Activated CD8-positive, alpha-beta T cell treated with anti-CD3 and anti-CD28 coated beads for 36 hours (primary cell): Measurements from ENCODE around the gene BMF. TPM values are rescaled to one million over a fixed set of nuclear protein-coding genes. Genes with fewer than 3 reads are reported as not detected.

Experiments used
- ATAC-seq: fragments of 200-7000 bp; cut with Tn5 transposase; one replicate; pipeline ENCODE4 v1.10.0; 2021; ENCODE audit warnings: mild to moderate bottlenecking, moderate library complexity
- CTCF ChIA-PET: fragments of 350-600 bp; sonication (Branson Sonifier 250); formaldehyde crosslinking; loops from one replicate; lab custom pipeline; 2021; ENCODE audit warnings: antibody characterized with exemption; lab: Charles Lee
- POLR2A ChIA-PET: fragments of 350-600 bp; sonication (Branson Sonifier 250); formaldehyde crosslinking; loops from one replicate; lab custom pipeline; 2021; ENCODE audit warnings: antibody characterized with exemption; lab: Charles Lee
- DNase-seq: peaks from one replicate; pipeline ENCODE4 v3.0.0-alpha.2; 2020
- H3K27ac Mint-ChIP-seq: one replicate; pipeline ENCODE4 v1.8.0; 2021; ENCODE audit warnings: mild to moderate bottlenecking, mixed read lengths
- H3K27me3 Mint-ChIP-seq: one replicate; pipeline ENCODE4 v1.8.0; 2021; ENCODE audit warnings: mixed read lengths
- H3K36me3 Mint-ChIP-seq: one replicate; pipeline ENCODE4 v1.8.0; 2021; ENCODE audit warnings: low read depth, mixed read lengths
- H3K4me1 Mint-ChIP-seq: one replicate; pipeline ENCODE4 v1.8.0; 2021; ENCODE audit warnings: low read depth, mixed read lengths
- H3K4me3 Mint-ChIP-seq: one replicate; pipeline ENCODE4 v1.8.0; 2021; ENCODE audit warnings: mild to moderate bottlenecking, moderate library complexity, mixed read lengths
- H3K9me3 Mint-ChIP-seq: one replicate; pipeline ENCODE4 v1.8.0; 2021; ENCODE audit warnings: mixed read lengths
- intact Hi-C: fragments of 100-400 bp; cut with micrococcal nuclease; formaldehyde crosslinking; loops from one replicate; pipeline ENCODE4 v1.10.0; 2022
- total RNA-seq, 2 experiments: library from RNA; stranded (reverse); gene quantifications; one replicate each; pipeline ENCODE4 v1.2.3, GENCODE V29; 2021
- TF ChIP-seq, protein P1 (sequence below): fragments of 200-600 bp; IDR thresholded peaks from one replicate; pipeline ENCODE4 v1.8.0; 2022; ENCODE audit warnings: antibody characterized with exemption, mild to moderate bottlenecking

The BMF gene
- total RNA-seq, 2 experiments from 2014 or later = 4.2 to 4.3 TPM

- H3K9me3 Mint-ChIP-seq = no peaks in the 10 kb centered on the region
- peak overlapping the region; percentile 78 for H3K27ac Mint-ChIP-seq
- intact Hi-C loops = no loop called here
- ChIA-PET CTCF (interaction anchor here (0.9 to 5.6 kb wide), 10 partner anchors 8 to 218 kb away, joined by 3 to 31 read pairs (median 3); partner anchors contain the start of gene BMF), POLR2A (interaction anchor here (0.8 to 1.7 kb wide), 6 partner anchors 8 to 44 kb away, joined by 3 to 5 read pairs (median 3); no protein-coding TSS in a partner anchor)
- TF ChIP-seq, protein P1, sequence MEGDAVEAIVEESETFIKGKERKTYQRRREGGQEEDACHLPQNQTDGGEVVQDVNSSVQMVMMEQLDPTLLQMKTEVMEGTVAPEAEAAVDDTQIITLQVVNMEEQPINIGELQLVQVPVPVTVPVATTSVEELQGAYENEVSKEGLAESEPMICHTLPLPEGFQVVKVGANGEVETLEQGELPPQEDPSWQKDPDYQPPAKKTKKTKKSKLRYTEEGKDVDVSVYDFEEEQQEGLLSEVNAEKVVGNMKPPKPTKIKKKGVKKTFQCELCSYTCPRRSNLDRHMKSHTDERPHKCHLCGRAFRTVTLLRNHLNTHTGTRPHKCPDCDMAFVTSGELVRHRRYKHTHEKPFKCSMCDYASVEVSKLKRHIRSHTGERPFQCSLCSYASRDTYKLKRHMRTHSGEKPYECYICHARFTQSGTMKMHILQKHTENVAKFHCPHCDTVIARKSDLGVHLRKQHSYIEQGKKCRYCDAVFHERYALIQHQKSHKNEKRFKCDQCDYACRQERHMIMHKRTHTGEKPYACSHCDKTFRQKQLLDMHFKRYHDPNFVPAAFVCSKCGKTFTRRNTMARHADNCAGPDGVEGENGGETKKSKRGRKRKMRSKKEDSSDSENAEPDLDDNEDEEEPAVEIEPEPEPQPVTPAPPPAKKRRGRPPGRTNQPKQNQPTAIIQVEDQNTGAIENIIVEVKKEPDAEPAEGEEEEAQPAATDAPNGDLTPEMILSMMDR = no peak
- no peaks in the 10 kb centered on the region for H3K27me3 Mint-ChIP-seq
- no peak overlapping the region for H3K4me3 Mint-ChIP-seq
- ATAC-seq (peak; percentile 28), DNase-seq (peak; percentile 53)
- peaks cover 72% of the 10 kb centered on the region for H3K4me1 Mint-ChIP-seq
- peaks cover 8% of the 10 kb centered on the region for H3K36me3 Mint-ChIP-seq
These were observed 52.9 kb downstream of the BMF start for GRCh38 chr15:40055576-40056293.

- Mint-ChIP-seq H3K9me3 (no peaks in the 10 kb centered on the region), H3K36me3 (peaks cover 7% of the 10 kb centered on the region), H3K27ac (peak overlapping the region; percentile 78), H3K27me3 (no peaks in the 10 kb centered on the region), H3K4me3 (peak overlapping the region; percentile 19), H3K4me1 (peaks cover 76% of the 10 kb centered on the region)
- ChIA-PET POLR2A (interaction anchor here (0.9 to 1.7 kb wide), 4 partner anchors 10 to 41 kb away, joined by 3 to 5 read pairs (median 4); no protein-coding TSS in a partner anchor), CTCF (interaction anchor here (0.9 to 5.6 kb wide), 10 partner anchors 8 to 60 kb away, joined by 3 to 31 read pairs (median 5); partner anchors contain the start of genes BMF and SRP14)
- ATAC-seq (peak; percentile 48), DNase-seq (peak; percentile 70)
- intact Hi-C loops = no loop called here
- TF ChIP-seq, protein P1 = no peak
These were observed 53.7 kb downstream of the BMF start for GRCh38 chr15:40054855-40055575.

DNA sequence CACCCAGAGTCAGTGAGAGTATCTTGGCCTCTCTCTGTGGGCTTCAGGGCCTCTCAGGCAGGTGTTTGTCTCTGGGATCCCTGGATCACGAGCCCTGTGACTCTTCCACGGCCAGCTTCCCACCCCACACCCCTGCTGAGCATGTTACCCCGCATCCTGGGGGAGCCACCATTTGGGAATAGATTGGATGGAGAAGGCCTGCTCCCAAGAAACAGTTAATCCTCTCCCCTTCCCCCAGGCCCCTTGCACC lies 54.1 kb downstream of the BMF start:
- intact Hi-C loops = no loop called here
- Mint-ChIP-seq H3K27ac (peak overlapping the region; percentile 78), H3K27me3 (no peaks in the 10 kb centered on the region), H3K36me3 (peaks cover 8% of the 10 kb centered on the region), H3K4me3 (no peak overlapping the region), H3K9me3 (no peaks in the 10 kb centered on the region), H3K4me1 (peaks cover 77% of the 10 kb centered on the region)
- ChIA-PET POLR2A (interaction anchor here (0.5 to 1.7 kb wide), 5 partner anchors 9 to 129 kb away, joined by 3 to 4 read pairs (median 3); no protein-coding TSS in a partner anchor), CTCF (interaction anchor here (0.9 to 5.6 kb wide), 10 partner anchors 7 to 60 kb away, joined by 3 to 31 read pairs (median 5); partner anchors contain the start of genes BMF and SRP14)
- TF ChIP-seq, protein P1 = no peak
- DNase-seq (no peak), ATAC-seq (no peak)

DNA sequence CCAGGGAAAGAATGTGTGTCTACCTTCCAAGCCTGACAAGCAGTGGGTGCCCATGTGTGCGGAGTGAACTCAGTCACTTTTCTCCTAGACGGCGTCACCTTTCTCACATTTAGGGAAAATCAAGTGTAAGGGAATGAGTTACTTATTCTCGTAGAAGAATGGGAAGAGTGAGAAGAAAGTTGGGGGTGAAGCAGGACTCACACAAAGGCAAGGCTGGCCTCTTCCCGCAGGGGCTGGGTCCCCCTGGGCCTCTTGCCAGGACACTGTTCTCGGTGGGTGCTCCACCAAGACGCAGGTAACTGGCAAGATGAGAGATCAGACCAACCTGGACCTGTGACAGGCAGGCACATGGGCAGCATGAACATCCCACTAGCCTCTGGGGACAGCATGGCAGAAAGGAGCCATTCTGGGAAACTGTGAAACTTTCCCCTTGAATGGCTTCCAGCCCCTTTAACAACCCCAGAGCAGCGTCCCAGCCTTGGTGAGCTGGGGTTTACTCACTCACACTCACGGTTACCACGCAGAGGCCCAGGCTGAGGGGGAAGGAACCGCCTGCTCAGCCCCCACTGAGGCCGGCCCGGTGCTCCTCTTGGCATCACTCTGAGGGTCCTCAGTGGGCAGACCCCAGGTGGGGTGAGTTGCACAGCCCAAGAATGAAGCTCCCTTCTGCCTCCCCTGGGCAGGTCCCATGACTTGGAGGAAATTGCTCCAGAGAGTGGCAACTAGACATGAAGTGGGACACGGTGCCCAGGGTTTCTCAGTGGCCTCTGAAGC lies 54.7 kb downstream of the BMF start:
- ATAC-seq = peak; percentile 63
- Mint-ChIP-seq H3K4me1 (peaks cover 81% of the 10 kb centered on the region), H3K36me3 (peaks cover 12% of the 10 kb centered on the region), H3K9me3 (no peaks in the 10 kb centered on the region), H3K27me3 (no peaks in the 10 kb centered on the region), H3K27ac (peak overlapping the region; percentile 65), H3K4me3 (no peak overlapping the region)
- intact Hi-C loops = no loop called here
- TF ChIP-seq, protein P1 = no peak
- DNase-seq = peak; percentile 74
- ChIA-PET CTCF (interaction anchor here (1.0 to 5.6 kb wide), 8 partner anchors 9 to 61 kb away, joined by 3 to 31 read pairs (median 5); partner anchors contain the start of gene SRP14), POLR2A (interaction anchor here (0.5 to 1.7 kb wide), 5 partner anchors 9 to 129 kb away, joined by 3 to 4 read pairs (median 3); no protein-coding TSS in a partner anchor)
